ENCODE results near the gene UGT1A7.
"Not testable (repeated sequence)": the region's sequence is repeated elsewhere in the genome, so short reads cannot be mapped to it uniquely, and the experiment has no call there.

The UGT1A7 gene

GRCh38 chr2:233714121-233714520 is 32.4 kb downstream of the UGT1A7 start:
- no peak for DNase-seq

GRCh38 chr2:233718552-233718951 is 36.9 kb downstream of the UGT1A7 start, which contains the start of gene UGT1A4:
Gene UGT1A4 (plus strand): TSS chr2:233718736. CDS start chr2:233718821, 85 bp downstream.
- no peak for DNase-seq

GRCh38 chr2:233728723-233729301 is 47.1 kb downstream of the UGT1A7 start, which contains the start of gene UGT1A3:
Gene UGT1A3 (plus strand): TSS chr2:233729042. CDS start chr2:233729127, 85 bp downstream.
- DNase-seq: no peak

GRCh38 chr2:233736868-233737653 is 55.4 kb downstream of the UGT1A7 start:
- DNase-seq: not testable (repeated sequence)

- DNase-seq: no peak
Measured at GRCh38 chr2:233740870-233741269, 59.2 kb downstream of the UGT1A7 start.

GRCh38 chr2:233743464-233744259 is 62.0 kb downstream of the UGT1A7 start:
- no peak for DNase-seq

- DNase-seq: no peak
Measured at GRCh38 chr2:233745073-233745755, 63.5 kb downstream of the UGT1A7 start.

GRCh38 chr2:233745838-233746237 is 64.1 kb downstream of the UGT1A7 start:
- not testable (repeated sequence) for DNase-seq

- no peak for DNase-seq
Measured at GRCh38 chr2:233746475-233747282, 65.0 kb downstream of the UGT1A7 start.

- no peak for DNase-seq
Measured at GRCh38 chr2:233747283-233747544, 65.5 kb downstream of the UGT1A7 start.

GRCh38 chr2:233750689-233751088 is 69.0 kb downstream of the UGT1A7 start:
- DNase-seq: not testable (repeated sequence)

- DNase-seq: not testable (repeated sequence)
Measured at GRCh38 chr2:233751212-233752009, 69.7 kb downstream of the UGT1A7 start.

GRCh38 chr2:233754872-233755611 is 73.3 kb downstream of the UGT1A7 start:
- DNase-seq: no peak

- DNase-seq: no peak
Measured at GRCh38 chr2:233756429-233757081, 74.9 kb downstream of the UGT1A7 start.

GRCh38 chr2:233758141-233758540 is 76.4 kb downstream of the UGT1A7 start:
- no peak for DNase-seq

- no peak for DNase-seq
Measured at GRCh38 chr2:233758849-233759248, 77.1 kb downstream of the UGT1A7 start.

GRCh38 chr2:233760043-233760442 is 78.3 kb downstream of the UGT1A7 start, which contains the start of gene UGT1A1:
Gene UGT1A1 (plus strand): TSS chr2:233760270. CDS start chr2:233760288, 18 bp downstream.
- no peak for DNase-seq

- DNase-seq: no peak
Measured at GRCh38 chr2:233761040-233761769, 79.5 kb downstream of the UGT1A7 start.

GRCh38 chr2:233764264-233764663 is 82.6 kb downstream of the UGT1A7 start:
- DNase-seq: no peak

All from islet precursor cell (in vitro differentiated cells).